ENCODE results near the gene C19orf12.

C19orf12 gene

GRCh38 chr19:29663861-29664752 is 51.0 kb downstream of the C19orf12 start:
- DNase-seq (ENCODE audit: extremely low read depth, low read depth), result no peak
- no peak for TF ChIP-seq CTCF (IDR thresholded peaks at IDR 0.05; ENCODE audit: low read depth, low read length)

- TF ChIP-seq CTCF (IDR thresholded peaks at IDR 0.05; ENCODE audit: low read depth, low read length), result no peak
- peak; percentile 79 for DNase-seq (ENCODE audit: extremely low read depth, low read depth)
Observed at GRCh38 chr19:29662604-29663404, 52.3 kb downstream of the C19orf12 start.

- no peak for DNase-seq (ENCODE audit: extremely low read depth, low read depth)
- no peak for TF ChIP-seq CTCF (IDR thresholded peaks at IDR 0.05; ENCODE audit: low read depth, low read length)
Observed at GRCh38 chr19:29662278-29662603, 52.8 kb downstream of the C19orf12 start.

- no peak for DNase-seq (ENCODE audit: extremely low read depth, low read depth)
- no peak for TF ChIP-seq CTCF (IDR thresholded peaks at IDR 0.05; ENCODE audit: low read depth, low read length)
Observed at GRCh38 chr19:29660835-29661234, 54.2 kb downstream of the C19orf12 start.

GRCh38 chr19:29658221-29658991 is 56.7 kb downstream of the C19orf12 start:
- no peak for TF ChIP-seq CTCF (IDR thresholded peaks at IDR 0.05; ENCODE audit: low read depth, low read length)
- DNase-seq (ENCODE audit: extremely low read depth, low read depth), result no peak

- DNase-seq (ENCODE audit: extremely low read depth, low read depth), result no peak
- no peak for TF ChIP-seq CTCF (IDR thresholded peaks at IDR 0.05; ENCODE audit: low read depth, low read length)
Observed at GRCh38 chr19:29655648-29656335, 59.3 kb downstream of the C19orf12 start.
